Astrocyte of the spinal cord (primary cell): ENCODE measurements around the gene TCF7L2.

Experiments
- DNase-seq: peaks from one replicate; pipeline ENCODE4 v3.0.0; 2011; ENCODE audit warnings: low read depth, low spot score
- H3K4me3 ChIP-seq: 2 replicates; pipeline ENCODE4 v1.5.1; 2011; ENCODE audit warnings: low read depth, mild to moderate bottlenecking, low read length, moderate library complexity
- CTCF ChIP-seq: IDR thresholded peaks from 2 replicates; pipeline ENCODE4 v1.5.1; 2012; ENCODE audit warnings: low read depth, mild to moderate bottlenecking, low read length, inconsistent platforms
- in situ Hi-C: cut with HindIII; loops from 2 replicates; pipeline ENCODE4 v1.10.0; 2017; ENCODE audit warnings: low sequenced_read_pairs

The TCF7L2 gene

GRCh38 chr10:113131613-113132261 is 181.7 kb downstream of the TCF7L2 start:
- in situ Hi-C loops, result no loop called here
- no peak overlapping the region for H3K4me3 ChIP-seq
- peak; percentile 43 for DNase-seq
- no peak for TF ChIP-seq CTCF

DNA sequence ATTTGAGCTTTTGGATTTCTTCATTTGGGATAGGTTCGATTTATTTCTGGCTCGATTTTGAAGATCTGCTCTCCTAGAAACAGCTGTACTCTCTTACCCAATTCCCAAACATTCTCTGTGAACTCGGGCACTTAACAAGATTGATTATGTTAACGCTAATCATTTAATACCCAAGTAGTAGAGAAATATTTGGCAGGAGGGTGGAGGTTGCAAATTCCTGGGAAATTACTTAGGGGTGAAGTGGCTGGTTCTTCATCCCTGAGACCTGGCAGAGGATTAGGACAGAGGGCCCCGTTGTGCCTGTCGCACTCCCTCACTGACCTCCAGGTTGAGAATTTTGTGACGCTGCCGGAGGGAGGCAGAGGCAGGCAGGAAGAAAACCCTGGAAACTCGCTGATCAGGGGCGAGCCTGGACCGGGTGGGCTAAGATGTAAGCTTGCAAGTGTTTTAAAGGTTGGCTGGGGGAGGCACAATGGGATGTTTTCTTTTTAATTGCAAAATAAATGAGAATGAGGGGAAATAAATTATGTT is 182.6 kb downstream of the TCF7L2 start:
- TF ChIP-seq CTCF, result no peak
- in situ Hi-C loops, result no loop called here
- DNase-seq, result no peak
- no peak overlapping the region for H3K4me3 ChIP-seq

- TF ChIP-seq CTCF, result no peak
- H3K4me3 ChIP-seq, result no peak overlapping the region
- DNase-seq, result peak; percentile 56
- in situ Hi-C loops, result no loop called here
These were observed 183.6 kb downstream of the TCF7L2 start for GRCh38 chr10:113133497-113134115.

DNA sequence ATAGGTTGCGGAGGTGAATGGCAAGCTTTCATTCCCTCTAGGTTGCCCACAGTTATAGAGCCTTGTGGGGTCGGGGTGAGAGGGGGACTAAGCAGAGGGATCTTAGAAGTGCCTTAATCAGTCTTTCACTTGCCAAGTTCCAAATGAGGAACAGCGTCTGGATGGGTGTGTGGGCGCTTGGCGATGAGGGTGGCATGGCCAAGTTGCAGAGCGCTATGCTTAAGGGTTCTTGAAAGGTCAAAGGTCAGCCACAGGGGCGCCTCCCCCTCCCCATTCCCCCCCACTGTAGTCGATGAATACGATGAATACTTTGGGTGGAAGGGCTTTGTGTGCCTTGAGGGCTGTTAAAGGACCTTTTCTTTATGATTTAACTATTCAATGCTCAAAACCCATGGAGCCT is 185.0 kb downstream of the TCF7L2 start:
- DNase-seq, result no peak
- no peak overlapping the region for H3K4me3 ChIP-seq
- in situ Hi-C loops, result no loop called here
- TF ChIP-seq CTCF, result no peak

DNA sequence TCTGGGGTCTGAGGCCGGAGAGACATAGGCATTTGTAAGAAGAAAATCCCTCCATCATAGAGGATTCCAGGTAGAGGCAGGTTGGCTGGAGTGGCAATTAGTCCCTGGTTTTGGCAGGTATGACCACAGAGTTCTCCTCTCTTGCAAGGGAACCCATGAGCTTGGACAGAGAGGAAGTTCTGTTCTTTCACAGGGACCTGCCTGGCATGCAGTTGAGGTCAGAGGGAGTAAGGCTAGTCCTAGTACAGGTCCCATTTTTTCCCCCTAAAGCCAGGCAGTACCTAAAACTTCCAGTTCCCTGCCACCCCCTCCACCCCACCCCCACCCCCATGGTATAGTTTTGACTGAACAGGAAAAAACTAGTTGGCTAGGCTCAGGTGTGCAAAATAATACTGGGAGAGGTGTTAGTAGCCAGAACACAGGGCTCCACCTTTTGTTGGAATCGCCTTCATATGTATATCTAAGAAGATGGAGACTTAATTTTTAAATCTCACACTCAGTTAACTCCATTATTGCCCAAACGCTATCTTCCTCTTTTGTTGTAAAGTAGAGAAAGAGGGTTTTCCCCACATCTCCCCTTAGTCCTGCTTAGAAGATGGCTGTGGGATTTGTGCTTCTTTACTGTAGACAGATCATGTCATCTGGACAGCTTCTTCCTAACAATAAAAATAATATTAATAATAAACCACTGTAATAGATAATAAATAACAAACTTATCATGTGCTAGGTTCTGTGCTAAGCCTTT is 188.1 kb downstream of the TCF7L2 start:
- no peak for TF ChIP-seq CTCF
- in situ Hi-C loops, result no loop called here
- no peak for DNase-seq
- no peak overlapping the region for H3K4me3 ChIP-seq

DNA sequence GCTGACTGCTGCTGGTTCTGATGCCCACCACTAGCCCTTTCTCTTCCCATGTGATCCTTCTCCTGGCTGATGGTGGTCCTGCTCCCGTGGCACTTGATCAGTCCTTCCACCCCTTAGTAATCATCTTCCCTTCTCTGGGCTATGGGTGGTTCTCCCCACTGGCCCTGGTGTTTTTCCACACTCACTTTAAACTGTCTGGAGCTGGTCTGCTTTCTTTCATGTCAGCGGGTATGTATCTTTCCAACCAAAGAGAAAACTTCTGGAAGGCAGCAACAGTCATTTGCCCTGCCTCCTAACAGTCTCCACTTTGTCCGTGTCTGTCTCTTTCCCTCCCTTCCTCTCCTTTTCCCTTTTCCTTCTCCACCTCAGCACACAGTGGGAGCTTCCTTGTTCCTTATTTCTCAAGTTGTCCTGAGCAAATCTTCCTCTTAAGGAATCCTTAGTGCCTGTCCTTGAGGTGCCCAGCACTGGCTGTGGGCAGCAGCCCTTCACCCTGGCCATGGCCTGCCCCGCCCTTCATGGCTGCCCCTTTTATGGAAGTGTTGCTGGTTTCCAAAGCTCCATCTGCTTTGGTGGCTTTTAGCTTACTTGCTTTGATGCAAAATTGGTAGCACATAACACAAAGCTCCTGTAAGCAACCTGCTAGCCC is 189.0 kb downstream of the TCF7L2 start:
- no peak overlapping the region for H3K4me3 ChIP-seq
- no peak for DNase-seq
- TF ChIP-seq CTCF, result no peak
- in situ Hi-C loops, result no loop called here
